Astrocyte (in vitro differentiated cells and primary cell): ENCODE measurements around the gene IL4R.
"Not testable (repeated sequence)": the region's sequence is repeated elsewhere in the genome, so short reads cannot be mapped to it uniquely, and the experiment has no call there.

Source experiments
- CTCF ChIP-seq: IDR thresholded peaks from 2 replicates; pipeline ENCODE4 v1.5.1; 2011; ENCODE audit warnings: low read depth, mild to moderate bottlenecking, inconsistent platforms, low read length, moderate library complexity; ENCODE audit not compliant: insufficient read depth
- EZH2 ChIP-seq: IDR thresholded peaks from 2 replicates; pipeline ENCODE4 v1.6.1; 2012; ENCODE audit warnings: mild to moderate bottlenecking, low read length, inconsistent platforms; ENCODE audit not compliant: insufficient read depth

- TF ChIP-seq CTCF, EZH2: not testable (repeated sequence)
Measured at GRCh38 chr16:27272697-27273096, 41.1 kb upstream of the IL4R start.
